HAP-1 (cell line): Measurements from ENCODE around the gene COL4A3.

ENCODE experiments used
- DNase-seq, 2 experiments: peaks; one replicate each; pipeline ENCODE4 v3.0.0-alpha.2; 2016 to 2020; ENCODE audit warnings: low spot score in 2 of 2
- H3K27me3 ChIP-seq: fragments of 250-450 bp; sonication (Bioruptor Pico); 2 replicates; pipeline ENCODE4 v1.5.1; 2020; ENCODE audit warnings: low read depth, mild to moderate bottlenecking, moderate library complexity
- H3K36me3 ChIP-seq: fragments of 250-450 bp; sonication (Bioruptor Pico); replicated peaks from 2 replicates; pipeline ENCODE4 v1.5.1; 2020; ENCODE audit warnings: mild to moderate bottlenecking
- H3K4me1 ChIP-seq: fragments of 250-450 bp; sonication (Bioruptor Pico); 2 replicates; pipeline ENCODE4 v1.5.1; 2020; ENCODE audit warnings: mild to moderate bottlenecking
- H3K4me3 ChIP-seq: fragments of 250-450 bp; sonication (Bioruptor Pico); 2 replicates; pipeline ENCODE4 v1.5.1; 2020; ENCODE audit warnings: mild to moderate bottlenecking, moderate library complexity
- H3K9me3 ChIP-seq: fragments of 250-450 bp; sonication (Bioruptor Pico); 2 replicates; pipeline ENCODE4 v1.5.1; 2020; ENCODE audit warnings: mild to moderate bottlenecking, moderate library complexity
- in situ Hi-C: fragments of 300-500 bp; cut with MboI; formaldehyde crosslinking; loops from 3 replicates; pipeline ENCODE4 v1.14.3; 2020; ENCODE audit warnings: low sequenced_read_pairs, inconsistent platforms, mixed read lengths

The COL4A3 gene

GRCh38 chr2:227146456-227146855, 18.0 kb upstream of the COL4A3 start:
- Histone ChIP-seq H3K27me3 (no peaks in the 10 kb centered on the region), H3K9me3 (peaks cover 7% of the 10 kb centered on the region; the same call in 1 of the 2 replicates), H3K4me3 (no peak overlapping the region), H3K4me1 (no peaks in the 10 kb centered on the region), H3K36me3 (no peaks in the 10 kb centered on the region; the same call in 1 of the 2 replicates)
- in situ Hi-C loops = loop anchor here (25.0 kb wide), 3 partner anchors 216 to 716 kb away; partner anchors contain the start of genes AGFG1 and DAW1
- DNase-seq = no peak

DNA sequence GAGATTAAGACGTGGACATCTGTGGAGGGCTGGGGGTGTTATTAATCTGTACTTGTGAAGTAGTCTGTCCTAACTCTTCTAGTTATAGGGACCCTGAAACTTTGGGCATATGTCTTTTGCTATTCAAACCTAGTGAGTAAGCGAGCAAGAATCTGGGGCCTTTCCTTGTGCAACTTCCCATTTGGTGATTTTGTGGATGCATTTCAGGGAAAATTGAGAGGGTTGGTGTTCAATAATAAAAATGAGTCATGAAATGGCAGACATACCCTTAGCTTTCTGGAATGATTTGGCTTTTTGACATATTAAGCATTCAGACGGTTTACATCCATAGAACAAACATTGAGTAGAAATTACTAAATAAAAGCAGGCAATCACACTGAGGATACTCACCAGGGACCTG, 17.4 kb upstream of the COL4A3 start:
- no peak for DNase-seq
- in situ Hi-C loops = loop anchor here (25.0 kb wide), 3 partner anchors 215 to 715 kb away; partner anchors contain the start of genes AGFG1 and DAW1
- no peak overlapping the region for H3K4me3 ChIP-seq

GRCh38 chr2:227148106-227148505, 16.3 kb upstream of the COL4A3 start:
- peaks cover 7% of the 10 kb centered on the region for H3K9me3 ChIP-seq
- H3K4me3 ChIP-seq = no peak overlapping the region
- no peaks in the 10 kb centered on the region for H3K27me3 ChIP-seq
- no peak for DNase-seq
- peaks cover 10% of the 10 kb centered on the region for H3K4me1 ChIP-seq
- in situ Hi-C loops = loop anchor here (25.0 kb wide), 3 partner anchors 214 to 714 kb away; partner anchors contain the start of genes AGFG1 and DAW1
- H3K36me3 ChIP-seq = no peaks in the 10 kb centered on the region; the same call in 1 of the 2 replicates

More for the DNA sequence above, 17.4 kb upstream of the COL4A3 start:
- peaks cover under 1% of the 10 kb centered on the region for H3K4me1 ChIP-seq
- no peaks in the 10 kb centered on the region for H3K27me3 ChIP-seq
- no peaks in the 10 kb centered on the region; the same call in 1 of the 2 replicates for H3K36me3 ChIP-seq
- peaks cover 7% of the 10 kb centered on the region for H3K9me3 ChIP-seq

DNA sequence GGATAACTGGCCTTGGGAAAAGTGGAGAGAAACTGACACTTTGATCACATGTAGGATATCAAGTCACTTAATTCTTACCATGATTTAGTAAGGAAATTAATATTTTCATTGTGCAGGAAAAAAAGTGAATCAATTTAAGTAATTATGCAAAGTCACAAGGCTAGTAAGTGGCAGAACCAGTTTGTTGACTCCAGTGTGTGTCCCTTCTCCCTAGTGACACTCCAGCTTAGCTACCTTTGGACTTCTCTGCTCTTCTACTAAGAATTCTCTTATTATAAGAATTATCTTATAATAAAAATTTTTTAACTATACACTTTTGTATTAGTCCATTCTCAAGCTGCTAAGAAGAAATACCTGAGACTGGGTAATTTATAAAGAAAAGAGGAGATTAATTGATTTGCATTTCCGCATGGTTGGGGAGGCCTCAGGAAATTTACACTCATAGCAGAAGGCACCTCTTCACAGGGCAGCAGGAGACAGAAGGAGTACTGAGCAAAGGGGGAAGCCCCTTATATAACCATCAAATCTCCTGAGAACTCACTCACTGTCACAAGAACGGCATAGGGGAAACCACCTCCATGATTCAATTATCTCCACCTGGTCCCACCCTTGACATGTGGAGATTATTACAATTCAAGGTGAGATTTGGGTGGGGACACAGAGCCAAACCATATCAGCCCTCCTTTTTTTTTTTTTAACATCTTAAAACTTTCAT, 14.0 kb upstream of the COL4A3 start:
- Histone ChIP-seq H3K4me1 (peaks cover 10% of the 10 kb centered on the region), H3K36me3 (no peaks in the 10 kb centered on the region; the same call in 1 of the 2 replicates), H3K4me3 (no peak overlapping the region), H3K9me3 (peaks cover 7% of the 10 kb centered on the region), H3K27me3 (no peaks in the 10 kb centered on the region)
- DNase-seq = no peak
- in situ Hi-C loops = loop anchor here (10.0 kb wide), 1 partner anchor 614 kb away; no protein-coding TSS in a partner anchor

DNA sequence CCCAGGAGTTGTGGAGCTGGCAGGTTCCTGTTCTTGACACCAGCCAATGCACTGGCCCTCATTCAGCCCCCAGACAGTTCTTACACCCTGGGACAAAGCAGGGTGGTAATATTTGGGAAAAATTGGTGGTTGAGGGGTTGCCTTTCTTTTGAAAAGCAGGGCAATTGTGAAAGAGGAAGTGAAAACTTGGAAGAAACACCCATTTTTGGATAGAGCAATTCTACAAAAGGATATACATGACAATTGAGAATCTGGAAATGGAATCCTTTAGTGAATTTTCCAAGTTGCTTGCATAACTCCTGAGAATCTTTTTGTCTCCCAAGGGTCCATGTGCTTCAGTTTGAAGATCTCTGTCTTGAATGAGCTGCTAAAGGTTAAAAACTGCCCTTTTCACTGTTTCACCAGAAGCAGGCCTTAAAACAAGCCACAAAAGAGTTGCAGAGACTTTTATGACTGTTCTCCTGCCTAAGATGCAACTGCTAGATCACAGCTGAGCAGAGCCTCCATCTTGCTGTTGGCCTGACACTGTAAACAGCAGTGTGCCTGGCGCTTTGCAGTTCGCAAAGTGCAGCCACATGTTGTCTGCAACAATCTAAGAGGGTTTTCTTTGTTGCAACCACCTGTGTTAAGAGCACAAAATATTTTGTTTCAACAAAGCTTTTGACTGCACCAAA, 12.2 kb upstream of the COL4A3 start:
- Histone ChIP-seq H3K4me3 (no peak overlapping the region), H3K4me1 (peaks cover 10% of the 10 kb centered on the region), H3K36me3 (no peaks in the 10 kb centered on the region; the same call in 1 of the 2 replicates), H3K9me3 (peaks cover 7% of the 10 kb centered on the region), H3K27me3 (no peaks in the 10 kb centered on the region)
- in situ Hi-C loops = loop anchor here (10.0 kb wide), 1 partner anchor 613 kb away; no protein-coding TSS in a partner anchor
- peak in 1 of 2 experiments; percentile 15 for DNase-seq

- no peak overlapping the region for H3K4me3 ChIP-seq
- peaks cover 4% of the 10 kb centered on the region for H3K9me3 ChIP-seq
- H3K27me3 ChIP-seq = no peaks in the 10 kb centered on the region
- in situ Hi-C loops = loop anchor here (10.0 kb wide), 1 partner anchor 611 kb away; no protein-coding TSS in a partner anchor
- H3K36me3 ChIP-seq = no peaks in the 10 kb centered on the region; the same call in 1 of the 2 replicates
- H3K4me1 ChIP-seq = peaks cover 10% of the 10 kb centered on the region
- DNase-seq = no peak
Observed at GRCh38 chr2:227153307-227153706, 11.1 kb upstream of the COL4A3 start.

GRCh38 chr2:227153758-227154486, 10.5 kb upstream of the COL4A3 start:
- no peak overlapping the region for H3K4me3 ChIP-seq
- no peaks in the 10 kb centered on the region for H3K36me3 ChIP-seq
- in situ Hi-C loops = loop anchor here (10.0 kb wide), 1 partner anchor 611 kb away; no protein-coding TSS in a partner anchor
- no peaks in the 10 kb centered on the region for H3K27me3 ChIP-seq
- peaks cover 4% of the 10 kb centered on the region for H3K9me3 ChIP-seq
- H3K4me1 ChIP-seq = peaks cover 10% of the 10 kb centered on the region
- no peak for DNase-seq

DNA sequence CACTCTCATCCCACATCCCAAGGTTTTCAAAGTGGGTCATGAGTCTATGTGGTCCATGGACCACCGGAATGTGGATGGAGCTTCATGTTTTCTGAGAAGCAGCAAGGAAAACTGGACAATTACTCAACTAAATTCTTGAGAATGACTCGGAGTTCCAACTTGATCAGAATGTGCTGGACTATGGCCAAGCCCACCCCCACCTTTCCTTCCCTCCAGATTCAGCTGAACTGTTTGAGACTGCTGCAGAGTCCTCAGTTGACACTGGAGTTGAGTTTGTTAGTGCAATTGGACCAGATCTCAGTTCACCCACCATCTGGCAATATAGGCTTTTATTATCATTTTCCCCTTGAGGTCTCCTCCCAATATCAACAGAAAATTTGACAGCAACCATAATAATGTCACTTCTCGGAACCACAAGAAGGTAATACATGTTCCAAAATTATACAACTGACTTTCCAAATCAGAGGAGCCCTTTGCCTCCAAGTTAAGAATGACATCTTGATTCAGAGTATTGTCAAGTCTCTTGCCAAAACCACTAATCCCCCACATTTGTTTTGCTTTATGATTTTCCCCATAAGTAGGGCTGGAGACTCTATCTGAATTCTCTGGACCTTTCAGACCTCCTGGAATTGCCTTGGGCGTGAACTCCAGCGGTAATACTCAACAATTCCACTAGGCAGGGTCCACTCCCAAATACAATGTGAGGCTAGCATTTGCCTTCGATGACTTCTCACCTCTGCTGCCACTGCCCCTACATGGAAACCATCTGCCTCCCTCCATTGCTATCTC, 9.2 kb upstream of the COL4A3 start:
- H3K9me3 ChIP-seq = peaks cover 4% of the 10 kb centered on the region
- no peak overlapping the region for H3K4me3 ChIP-seq
- no peaks in the 10 kb centered on the region for H3K27me3 ChIP-seq
- peaks cover 10% of the 10 kb centered on the region for H3K4me1 ChIP-seq
- no peak for DNase-seq
- in situ Hi-C loops = loop anchor here (10.0 kb wide), 1 partner anchor 610 kb away; no protein-coding TSS in a partner anchor
- H3K36me3 ChIP-seq = no peaks in the 10 kb centered on the region

DNA sequence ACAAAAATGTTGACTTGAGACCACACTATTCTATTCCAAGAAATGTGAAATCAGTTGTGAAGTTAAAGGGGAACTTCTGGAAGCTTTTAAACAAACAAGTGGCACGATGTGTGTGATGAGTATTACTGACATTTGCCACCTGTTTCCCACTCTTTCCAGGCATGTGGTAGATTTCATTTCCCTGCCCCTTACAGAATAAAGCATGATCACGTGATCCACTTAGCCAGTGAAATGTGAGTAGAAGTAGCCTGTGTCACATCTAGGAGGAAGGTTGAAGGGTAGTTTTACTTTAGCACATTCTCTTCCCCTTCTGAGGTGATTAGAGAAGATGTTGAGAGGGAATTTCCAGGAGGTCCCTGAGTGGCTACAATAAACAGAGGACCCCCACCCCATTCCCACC, 4.3 kb upstream of the COL4A3 start:
- Histone ChIP-seq H3K27me3 (no peaks in the 10 kb centered on the region), H3K4me1 (peaks cover 6% of the 10 kb centered on the region), H3K4me3 (no peak overlapping the region), H3K36me3 (no peaks in the 10 kb centered on the region), H3K9me3 (no peaks in the 10 kb centered on the region)
- no peak for DNase-seq
- in situ Hi-C loops = no loop called here

DNA sequence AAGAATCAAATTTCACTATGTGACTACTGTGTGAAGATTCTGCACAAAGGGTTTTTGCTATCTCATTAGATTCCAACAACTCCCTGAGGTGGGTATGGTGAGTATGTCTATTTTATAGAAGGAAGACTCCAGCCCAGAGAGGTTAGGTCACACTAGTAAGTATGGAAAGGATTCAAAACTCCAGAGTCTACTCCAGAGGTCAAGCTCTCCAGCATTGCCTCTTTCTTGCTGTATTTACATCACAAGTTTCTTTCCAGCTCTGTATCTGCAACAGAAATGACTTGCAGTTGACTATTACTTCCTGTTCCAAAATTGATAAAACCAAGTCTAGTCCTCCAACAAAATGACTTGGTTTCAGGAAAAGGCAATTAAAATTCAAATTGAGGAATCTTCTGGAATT, 2.5 kb upstream of the COL4A3 start:
- Histone ChIP-seq H3K36me3 (no peaks in the 10 kb centered on the region), H3K4me3 (no peak overlapping the region), H3K4me1 (peaks cover 13% of the 10 kb centered on the region), H3K9me3 (no peaks in the 10 kb centered on the region), H3K27me3 (no peaks in the 10 kb centered on the region)
- DNase-seq = no peak
- in situ Hi-C loops = no loop called here

DNA sequence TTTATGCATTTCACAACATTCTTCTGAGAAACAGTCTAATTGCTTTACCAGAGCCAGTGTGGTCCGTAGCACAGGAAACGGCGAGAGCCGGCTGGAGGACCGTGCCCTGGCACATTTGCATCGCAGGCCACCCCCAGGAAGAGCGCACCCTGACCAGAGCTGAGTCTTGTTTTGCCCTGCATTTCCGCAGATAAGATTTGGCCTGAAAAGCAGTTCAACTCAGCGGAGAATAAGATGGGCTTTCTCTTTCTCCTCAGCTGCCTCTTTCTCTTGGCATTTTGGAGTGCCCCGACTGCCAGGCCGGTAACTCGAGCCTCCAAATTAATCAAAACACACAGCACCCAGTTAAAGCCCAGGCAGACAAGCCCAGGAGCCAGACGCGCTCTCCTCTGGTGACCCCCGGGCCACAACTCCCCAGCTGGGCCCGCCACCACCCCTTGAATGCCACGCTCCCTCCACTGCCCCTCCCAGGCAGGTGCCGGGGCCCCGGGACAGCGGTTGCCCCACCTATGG, 883 bp upstream of the COL4A3 start:
- Histone ChIP-seq H3K36me3 (no peaks in the 10 kb centered on the region), H3K4me1 (peaks cover 13% of the 10 kb centered on the region), H3K4me3 (peak overlapping the region; percentile 61), H3K9me3 (no peaks in the 10 kb centered on the region), H3K27me3 (no peaks in the 10 kb centered on the region)
- DNase-seq = peak in 1 of 2 experiments; percentile 22
- in situ Hi-C loops = no loop called here

DNA sequence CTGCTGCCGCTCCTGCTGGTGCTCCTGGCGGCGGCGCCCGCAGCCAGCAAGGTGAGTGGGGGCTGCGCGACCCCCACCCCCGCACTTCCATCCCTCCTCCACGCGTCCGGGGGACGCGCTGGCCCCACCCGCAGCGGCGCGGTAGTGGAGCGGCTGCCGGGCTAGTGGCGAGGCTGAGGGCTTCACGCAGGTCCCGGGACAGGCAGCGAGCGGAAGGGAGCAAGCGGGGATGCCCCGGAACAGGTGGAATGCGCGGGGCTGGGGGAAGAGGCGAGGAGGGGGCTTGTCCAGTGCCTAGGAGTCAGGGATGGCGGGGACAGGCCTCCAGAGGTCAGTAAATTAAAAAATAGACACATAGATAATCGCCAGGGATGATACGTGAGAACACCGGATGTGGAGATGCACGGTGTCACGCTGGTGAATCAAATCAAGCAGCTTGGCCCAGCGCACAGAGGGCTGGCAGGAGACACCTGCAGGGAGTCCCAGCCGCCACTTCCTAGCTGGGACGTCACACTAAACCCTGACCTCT, 403 bp downstream of the COL4A3 start:
- Histone ChIP-seq H3K4me1 (peaks cover 13% of the 10 kb centered on the region), H3K4me3 (peak overlapping the region; percentile 61), H3K27me3 (no peaks in the 10 kb centered on the region), H3K9me3 (no peaks in the 10 kb centered on the region; the same call in 1 of the 2 replicates), H3K36me3 (no peaks in the 10 kb centered on the region)
- peak; percentile 41 to 69 for DNase-seq
- in situ Hi-C loops = no loop called here
